HepG2 (cell line): ENCODE results near the gene PPP1R1B. TPM values are rescaled to one million over a fixed set of nuclear protein-coding genes. Genes with fewer than 3 reads are reported as not detected.

Source experiments
- ATAC-seq: fragments of 200-7000 bp; cut with Tn5 transposase; 3 replicates; pipeline ENCODE4 v1.9.1; 2020; ENCODE audit warnings: mild to moderate bottlenecking, moderate library complexity
- BruUV-seq: library from RNA; stranded (reverse); fragments of 400-500 nt; replicated peaks from 2 replicates; lab custom pipeline; 2021; lab: Mats Ljungman, UMichigan
- CTCF ChIA-PET: fragments of 300-600 bp; formaldehyde crosslinking; extraction: SDS; loops from one replicate; lab custom pipeline; 2021; ENCODE audit warnings: low total read pairs, inconsistent platforms, low intra/inter-chr PET ratio; lab: Yijun Ruan, JAX
- POLR2A ChIA-PET: fragments of 350-600 bp; sonication (Branson Sonifier 250); formaldehyde crosslinking; loops from one replicate; lab custom pipeline; 2020; ENCODE audit warnings: antibody characterized with exemption, inconsistent platforms; lab: Yijun Ruan, JAX
- DNase-seq: peaks from one replicate; pipeline ENCODE4 v3.0.0-alpha.2; 2015; ENCODE audit warnings: low spot score
- FAIRE-seq: peaks from 3 replicates; lab custom pipeline; 2011; peaks lifted over from hg19 to GRCh38; lab: Jason Lieb, UNC
- H2AFZ ChIP-seq: one replicate; pipeline ENCODE4 v1.6.1; 2011; ENCODE audit warnings: low read length, inconsistent platforms
- H3K27ac ChIP-seq: fragments of 300-600 bp; 3 replicates; pipeline ENCODE4 v1.8.0; 2011; ENCODE audit warnings: mixed run types, mild to moderate bottlenecking, mixed read lengths, low read length, inconsistent platforms; ENCODE audit not compliant: insufficient read depth; ENCODE audit errors: extremely low read length
- H3K27me3 ChIP-seq, 2 experiments: fragments of 200-600 bp in 1 of 2; 2 replicates in 1 of 2; 3 replicates in 1 of 2; pipeline versions ENCODE4 v1.6.0 to v1.8.0; 2011; ENCODE audit warnings: low read length in 2 of 2, mild to moderate bottlenecking in 2 of 2, moderate library complexity in 2 of 2, inconsistent platforms in 1 of 2; ENCODE audit not compliant: insufficient read depth in 2 of 2, control insufficient read depth in 1 of 2
- H3K36me3 ChIP-seq, 2 experiments: fragments of 200-600 bp in 1 of 2; replicated peaks in 1 of 2; 2 replicates in 1 of 2; 3 replicates in 1 of 2; pipeline versions ENCODE4 v1.5.1 to v1.8.0; 2011; ENCODE audit warnings: low read length in 2 of 2, inconsistent platforms in 1 of 2; ENCODE audit not compliant: insufficient read depth in 2 of 2, control insufficient read depth in 1 of 2
- H3K4me1 ChIP-seq: 2 replicates; pipeline ENCODE4 v1.5.1; 2012; ENCODE audit warnings: low read length, inconsistent platforms; ENCODE audit not compliant: insufficient read depth
- H3K4me2 ChIP-seq: 2 replicates; pipeline ENCODE4 v1.6.0; 2011; ENCODE audit warnings: low read depth, low read length, inconsistent platforms
- H3K4me3 ChIP-seq, 3 experiments: fragments of 200-600 bp in 1 of 3; sonication (generic), shearing (Covaris generic) in 1 of 3; replicated peaks in 1 of 3; 2 replicates each; pipeline ENCODE4 v1.5.1; 2011 to 2016; ENCODE audit warnings: low read length in 3 of 3, inconsistent platforms in 2 of 3, low read depth in 2 of 3, mild to moderate bottlenecking in 2 of 3, control low read depth in 1 of 3, mixed read lengths in 1 of 3; ENCODE audit not compliant: insufficient read depth in 1 of 3
- H3K79me2 ChIP-seq: one replicate; pipeline ENCODE4 v1.6.1; 2011; ENCODE audit warnings: low read length, inconsistent platforms; ENCODE audit not compliant: insufficient read depth
- H3K9ac ChIP-seq: 2 replicates; pipeline ENCODE4 v1.6.0; 2011; ENCODE audit warnings: mild to moderate bottlenecking, low read depth, low read length, inconsistent platforms; ENCODE audit not compliant: insufficient read depth
- H3K9me3 ChIP-seq: 2 replicates; pipeline ENCODE4 v1.5.1; 2012; ENCODE audit warnings: mild to moderate bottlenecking, low read length
- H4K20me1 ChIP-seq: 2 replicates; pipeline ENCODE4 v1.6.0; 2011; ENCODE audit warnings: inconsistent platforms, mild to moderate bottlenecking, low read length, moderate library complexity; ENCODE audit not compliant: insufficient read depth
- ELF3 ChIP-seq: IDR thresholded peaks from 2 replicates; pipeline ENCODE4 v1.6.1; 2016; ENCODE audit warnings: missing genetic modification reagents, missing compliant biosample characterization
- FOXC1 ChIP-seq: sonication (generic); formaldehyde crosslinking; IDR thresholded peaks from 2 replicates; pipeline ENCODE4 v1.8.0; 2022; ENCODE audit warnings: mild to moderate bottlenecking, missing genetic modification reagents, borderline replicate concordance
- GTF2F1 ChIP-seq: fragments of 150-350 bp; IDR thresholded peaks from 2 replicates; pipeline ENCODE4 v1.6.1; 2014; ENCODE audit warnings: low read length
- HNRNPL ChIP-seq: fragments of 200-400 bp; formaldehyde crosslinking; IDR thresholded peaks from 2 replicates; pipeline ENCODE4 v1.6.1; 2017; ENCODE audit warnings: mild to moderate bottlenecking, low read depth, low read length
- LBX2 ChIP-seq: sonication (generic); formaldehyde crosslinking; IDR thresholded peaks from 2 replicates; pipeline ENCODE4 v1.5.0; 2020; ENCODE audit warnings: missing genetic modification reagents, mild to moderate bottlenecking, borderline replicate concordance
- MTA1 ChIP-seq: sonication (generic); formaldehyde crosslinking; IDR thresholded peaks from 2 replicates; pipeline ENCODE4 v1.4.0; 2020; ENCODE audit warnings: missing genetic modification reagents, mild to moderate bottlenecking, borderline replicate concordance
- MYNN ChIP-seq: sonication (generic); formaldehyde crosslinking; IDR thresholded peaks from 2 replicates; pipeline ENCODE4 v1.4.0; 2020; ENCODE audit warnings: mild to moderate bottlenecking, low read depth, missing genetic modification reagents
- NFRKB ChIP-seq: fragments of 450-650 bp; IDR thresholded peaks from 2 replicates; pipeline ENCODE4 v1.6.1; 2017
- TFDP2 ChIP-seq: sonication (generic); formaldehyde crosslinking; IDR thresholded peaks from 2 replicates; pipeline ENCODE4 v1.4.0; 2020; ENCODE audit warnings: missing genetic modification reagents
- ZNF12 ChIP-seq: sonication (generic); formaldehyde crosslinking; IDR thresholded peaks from 2 replicates; pipeline ENCODE4 v1.5.0; 2020; ENCODE audit warnings: missing genetic modification reagents
- ZNF333 ChIP-seq: sonication (generic); formaldehyde crosslinking; IDR thresholded peaks from 2 replicates; pipeline ENCODE4 v1.4.0; 2020; ENCODE audit warnings: mild to moderate bottlenecking, missing genetic modification reagents, borderline replicate concordance
- WGBS: methylation state at CpG from one replicate; pipeline ENCODE4 v1.1.6; 2017; ENCODE audit warnings: low lambda C conversion rate; 5-methylcytosine and 5-hydroxymethylcytosine counted together
- in situ Hi-C: cut with HindIII; loops from 2 replicates; pipeline ENCODE4 v1.10.0; 2017; ENCODE audit warnings: low pct_unique_long_range_greater_than_20kb; ENCODE audit not compliant: extremely low pct_ligation_motif_present
- intact Hi-C: fragments of 100-400 bp; cut with micrococcal nuclease; formaldehyde crosslinking; loops from one replicate; pipeline ENCODE4 v1.10.0; 2022; ENCODE audit not compliant: unreplicated experiment
- polyA plus RNA-seq, 8 experiments: library from polyadenylated mRNA; depleted of rRNA in 3 of 8; stranded (reverse) in 7 of 8; unstranded in 1 of 8; fragments of >200 nt; fragmentation: Illumina TruSeq in 4 of 8; extraction: Trizol in 4 of 8; gene quantifications; 2 replicates each; pipeline versions ENCODE4 v1.2.1 to v1.2.3, GENCODE V29; 2011 to 2016; ENCODE audit warnings: low read depth in 4 of 8, missing spikeins in 1 of 8, mixed read lengths in 1 of 8; ENCODE audit not compliant: insufficient read depth in 1 of 8
- total RNA-seq, 5 experiments: library from RNA; depleted of rRNA; stranded (reverse); fragments of >200 nt; fragmentation: Illumina TruSeq; extraction: Trizol; gene quantifications; 2 replicates each; pipeline ENCODE4 v1.2.3, GENCODE V29; 2016; ENCODE audit warnings: low read depth in 1 of 5
- TF ChIP-seq, protein P1 (sequence below): sonication (generic); formaldehyde crosslinking; IDR thresholded peaks from 2 replicates; pipeline ENCODE4 v1.4.0; 2020; ENCODE audit warnings: missing genetic modification reagents

PPP1R1B gene
- total and polyA plus RNA-seq, 2 of the 13 experiments (the other 11 are each of a cell fraction or from before 2014, with no cell fraction given) = 0.08 TPM; not detected in 1

GRCh38 chr17:39607851-39608130, 19.0 kb upstream of the PPP1R1B start, which contains the start of gene NEUROD2:
TSS of gene NEUROD2 (minus strand) at chr17:39607920. CDS start at chr17:39606599, 1,321 bp downstream.
- FAIRE-seq (no peak), ATAC-seq (no peak), DNase-seq (no peak)
- WGBS = 69% methylated on average over 20 of the region's 20 CpGs
- no TSS peak for BruUV-seq
- H3K36me3 ChIP-seq = no peaks in the 10 kb centered on the region
- H3K4me1 ChIP-seq = no peaks in the 10 kb centered on the region
- in situ Hi-C loops = no loop called here
- TF ChIP-seq ELF3 (no peak), ZNF12 (no peak), HNRNPL (peak; percentile 44; the same call in 1 of the 2 replicates), GTF2F1 (no peak), FOXC1 (CRISPR knock-in tag) (no peak)
- CTCF ChIA-PET = no interaction called here
- intact Hi-C loops = no loop called here
- peaks cover 4% of the 10 kb centered on the region; the same call in 1 of the 2 replicates for H4K20me1 ChIP-seq
- peak within 1 kb of the TSS in 2 of 3 experiments; percentile 11 to 22; a peak in 2 of 6 replicates for H3K4me3 ChIP-seq
- H3K27ac ChIP-seq = no peak within 1 kb of the TSS
- POLR2A ChIA-PET = no interaction called here
- H2AFZ ChIP-seq = no peak within 1 kb of the TSS
- H3K79me2 ChIP-seq = no peaks in the 10 kb centered on the region
- no peak within 1 kb of the TSS for H3K9ac ChIP-seq
- peaks cover 20 to 81% of the 10 kb centered on the region in 2 experiments for H3K27me3 ChIP-seq
- H3K4me2 ChIP-seq = no peak within 1 kb of the TSS
- no peaks in the 10 kb centered on the region for H3K9me3 ChIP-seq

- WGBS = 26% methylated on average over 14 of the region's 15 CpGs
- H3K4me2 ChIP-seq = no peak overlapping the region
- no TSS peak for BruUV-seq
- no peak for TF ChIP-seq TFDP2
- TF ChIP-seq, protein P1, sequence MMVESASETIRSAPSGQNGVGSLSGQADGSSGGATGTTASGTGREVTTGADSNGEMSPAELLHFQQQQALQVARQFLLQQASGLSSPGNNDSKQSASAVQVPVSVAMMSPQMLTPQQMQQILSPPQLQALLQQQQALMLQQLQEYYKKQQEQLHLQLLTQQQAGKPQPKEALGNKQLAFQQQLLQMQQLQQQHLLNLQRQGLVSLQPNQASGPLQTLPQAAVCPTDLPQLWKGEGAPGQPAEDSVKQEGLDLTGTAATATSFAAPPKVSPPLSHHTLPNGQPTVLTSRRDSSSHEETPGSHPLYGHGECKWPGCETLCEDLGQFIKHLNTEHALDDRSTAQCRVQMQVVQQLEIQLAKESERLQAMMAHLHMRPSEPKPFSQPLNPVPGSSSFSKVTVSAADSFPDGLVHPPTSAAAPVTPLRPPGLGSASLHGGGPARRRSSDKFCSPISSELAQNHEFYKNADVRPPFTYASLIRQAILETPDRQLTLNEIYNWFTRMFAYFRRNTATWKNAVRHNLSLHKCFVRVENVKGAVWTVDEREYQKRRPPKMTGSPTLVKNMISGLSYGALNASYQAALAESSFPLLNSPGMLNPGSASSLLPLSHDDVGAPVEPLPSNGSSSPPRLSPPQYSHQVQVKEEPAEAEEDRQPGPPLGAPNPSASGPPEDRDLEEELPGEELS (CRISPR knock-in tag) = no peak
- TF ChIP-seq ZNF333 = no peak
- TF ChIP-seq MTA1 = no peak
- no peak for TF ChIP-seq MYNN
- no peak for TF ChIP-seq NFRKB
- no peak for TF ChIP-seq LBX2 (CRISPR knock-in tag)
- TF ChIP-seq, all 625 proteins: peak for 0
- Histone ChIP-seq H3K36me3 (no peaks in the 10 kb centered on the region), H3K27ac (no peak overlapping the region), H3K27me3 (peaks cover 15 to 81% of the 10 kb centered on the region in 2 experiments), H2AFZ (no peak overlapping the region), H3K4me3 (no peak overlapping the region), H3K79me2 (no peaks in the 10 kb centered on the region), H4K20me1 (peaks cover 4% of the 10 kb centered on the region; the same call in 1 of the 2 replicates), H3K4me1 (no peaks in the 10 kb centered on the region), H3K9me3 (no peaks in the 10 kb centered on the region), H3K9ac (no peak overlapping the region)
- ATAC-seq = no peak
- no peak for FAIRE-seq
- in situ Hi-C loops (no loop called here), intact Hi-C loops (no loop called here)
- no peak for DNase-seq
- ChIA-PET CTCF (no interaction called here), POLR2A (no interaction called here)
Measured at GRCh38 chr17:39608142-39608981, 18.4 kb upstream of the PPP1R1B start.
